ENCODE measurements around the gene KCNQ4. TPM values are rescaled to one million over a fixed set of nuclear protein-coding genes. Genes with fewer than 3 reads are reported as not detected.
A peak's percentile ranks its signal among the peaks of the same experiment; 100 is the strongest.

KCNQ4 gene
- total RNA-seq, 1 donor from 2014 or later = 0.76 TPM

- Mint-ChIP-seq H3K27ac (ENCODE audit: unreplicated experiment) (no peak overlapping the region), H3K27me3 (ENCODE audit: unreplicated experiment) (peaks cover 24% of the 10 kb centered on the region)
- DNase-seq = no peak
Measured at GRCh38 chr1:40886318-40887011, 102.9 kb downstream of the KCNQ4 start.

GRCh38 chr1:40887012-40887378 is 103.4 kb downstream of the KCNQ4 start:
- peaks cover 12% of the 10 kb centered on the region for H3K36me3 Mint-ChIP-seq (ENCODE audit: unreplicated experiment)
- H3K4me1 Mint-ChIP-seq (ENCODE audit: low read depth, unreplicated experiment) = no peaks in the 10 kb centered on the region
- peaks cover 4% of the 10 kb centered on the region for H3K9me3 Mint-ChIP-seq (ENCODE audit: unreplicated experiment)
- DNase-seq = no peak
- H3K27me3 Mint-ChIP-seq (ENCODE audit: unreplicated experiment) = peaks cover 25% of the 10 kb centered on the region
- no peak for TF ChIP-seq CTCF (IDR thresholded peaks at IDR 0.05; ENCODE audit: partially characterized antibody, unreplicated experiment)
- H3K4me3 Mint-ChIP-seq (ENCODE audit: unreplicated experiment) = no peak overlapping the region
- no peak overlapping the region for H3K27ac Mint-ChIP-seq (ENCODE audit: unreplicated experiment)

More at GRCh38 chr1:40886318-40887011, 102.9 kb downstream of the KCNQ4 start:
- no peaks in the 10 kb centered on the region for H3K4me1 Mint-ChIP-seq (ENCODE audit: low read depth, unreplicated experiment)
- no peak for TF ChIP-seq CTCF (IDR thresholded peaks at IDR 0.05; ENCODE audit: partially characterized antibody, unreplicated experiment)
- peaks cover 12% of the 10 kb centered on the region for H3K36me3 Mint-ChIP-seq (ENCODE audit: unreplicated experiment)
- H3K4me3 Mint-ChIP-seq (ENCODE audit: unreplicated experiment) = no peak overlapping the region
- peaks cover 4% of the 10 kb centered on the region for H3K9me3 Mint-ChIP-seq (ENCODE audit: unreplicated experiment)

GRCh38 chr1:40887652-40888051 is 104.1 kb downstream of the KCNQ4 start:
- no peak for DNase-seq
- Mint-ChIP-seq H3K4me3 (ENCODE audit: unreplicated experiment) (no peak overlapping the region), H3K27me3 (ENCODE audit: unreplicated experiment) (peaks cover 25% of the 10 kb centered on the region), H3K27ac (ENCODE audit: unreplicated experiment) (no peak overlapping the region), H3K36me3 (ENCODE audit: unreplicated experiment) (peaks cover 12% of the 10 kb centered on the region), H3K4me1 (ENCODE audit: low read depth, unreplicated experiment) (no peaks in the 10 kb centered on the region), H3K9me3 (ENCODE audit: unreplicated experiment) (peaks cover 4% of the 10 kb centered on the region)
- no peak for TF ChIP-seq CTCF (IDR thresholded peaks at IDR 0.05; ENCODE audit: partially characterized antibody, unreplicated experiment)

Small RNA genes lying within 50 kb of the gene (microRNA-seq; reads per million reads assigned to microRNA genes)
- 164 reads per million, percentile 79 among the genes with 10 or more reads in this experiment for gene MIR30C1 (ENCODE audit: unreplicated experiment)
- 3,050 reads per million, percentile 94 among the genes with 10 or more reads in this experiment for gene MIR30E (ENCODE audit: unreplicated experiment)

Other genes with a start within 250 kb of the KCNQ4 start
- 126 TPM for gene RIMS3, start 118.1 kb upstream of the KCNQ4 start, total RNA-seq (ENCODE audit: unreplicated experiment)
- gene NFYC, start 92.1 kb upstream of the KCNQ4 start, total RNA-seq (ENCODE audit: unreplicated experiment) = 44.2 TPM
- 3.8 TPM for gene CITED4, start 78.6 kb downstream of the KCNQ4 start, total RNA-seq (ENCODE audit: unreplicated experiment)
- gene CTPS1, start 195.9 kb downstream of the KCNQ4 start, total RNA-seq (ENCODE audit: unreplicated experiment) = 110 TPM
- gene SLFNL1, start 237.9 kb downstream of the KCNQ4 start, total RNA-seq (ENCODE audit: unreplicated experiment) = 0.20 TPM